ENCODE measurements around the gene PRKG1.

Gene PRKG1

GRCh38 chr10:51503378-51503777 is 429.1 kb downstream of the PRKG1 start:
- Histone ChIP-seq H2AK5ac (ENCODE audit: low read length) (no peak overlapping the region), H3K4me2 (ENCODE audit: low read length) (no peak overlapping the region), H2BK5ac (ENCODE audit: low read depth, low read length, poor library complexity) (no peak overlapping the region), H3K4me1 (ENCODE audit: control insufficient read depth in 1 of 2, insufficient read depth in 2 of 2, low read length in 2 of 2) (no peaks in the 10 kb centered on the region), H2BK12ac (ENCODE audit: low read length) (no peak overlapping the region), H3K9me3 (ENCODE audit: insufficient read depth, low read depth, low read length) (no peaks in the 10 kb centered on the region), H3K18ac (ENCODE audit: low read length) (no peak overlapping the region), H3K27ac (ENCODE audit: low read depth, low read length) (no peak overlapping the region), H4K8ac (ENCODE audit: low read depth, low read length) (no peak overlapping the region), H3K23ac (ENCODE audit: low read length) (no peak overlapping the region), H2BK120ac (ENCODE audit: insufficient read depth, low read length, poor library complexity) (no peak overlapping the region), H4K12ac (ENCODE audit: low read depth, low read length) (no peak overlapping the region), H3K27me3 (ENCODE audit: insufficient read depth, low read length) (no peaks in the 10 kb centered on the region), H3K36me3 (ENCODE audit: control insufficient read depth in 1 of 2, insufficient read depth in 2 of 2, low read length in 2 of 2) (no peaks in the 10 kb centered on the region), H2AFZ (ENCODE audit: insufficient read depth, low read length, poor library complexity) (no peak overlapping the region), H3K4ac (ENCODE audit: low read depth, low read length) (no peak overlapping the region), H3K79me2 (ENCODE audit: control insufficient read depth, insufficient read depth, low read length, poor library complexity) (no peaks in the 10 kb centered on the region), H3K14ac (ENCODE audit: low read length) (no peak overlapping the region), H4K91ac (ENCODE audit: low read depth, low read length) (no peak overlapping the region), H3K4me3 (ENCODE audit: low read depth, low read length) (no peak overlapping the region), H3K9ac (ENCODE audit: low read length) (no peak overlapping the region), H3K79me1 (ENCODE audit: low read length) (no peaks in the 10 kb centered on the region)
- no CpG with 5 or more reads among the region's 1 CpG for WGBS (ENCODE audit: extremely low coverage, insufficient coverage, insufficient read length)
- DNase-seq, result no peak

- Histone ChIP-seq H3K27me3 (ENCODE audit: insufficient read depth, low read length) (no peaks in the 10 kb centered on the region), H4K12ac (ENCODE audit: low read depth, low read length) (no peak overlapping the region), H3K18ac (ENCODE audit: low read length) (no peak overlapping the region), H2BK5ac (ENCODE audit: low read depth, low read length, poor library complexity) (no peak overlapping the region), H3K23ac (ENCODE audit: low read length) (no peak overlapping the region), H3K27ac (ENCODE audit: low read depth, low read length) (no peak overlapping the region), H3K14ac (ENCODE audit: low read length) (no peak overlapping the region), H2AFZ (ENCODE audit: insufficient read depth, low read length, poor library complexity) (no peak overlapping the region), H3K9me3 (ENCODE audit: insufficient read depth, low read depth, low read length) (no peaks in the 10 kb centered on the region), H2AK5ac (ENCODE audit: low read length) (no peak overlapping the region), H4K8ac (ENCODE audit: low read depth, low read length) (no peak overlapping the region), H3K4me1 (ENCODE audit: control insufficient read depth in 1 of 2, insufficient read depth in 2 of 2, low read length in 2 of 2) (no peaks in the 10 kb centered on the region), H2BK120ac (ENCODE audit: insufficient read depth, low read length, poor library complexity) (no peak overlapping the region), H3K9ac (ENCODE audit: low read length) (no peak overlapping the region), H3K4me2 (ENCODE audit: low read length) (no peak overlapping the region), H3K4ac (ENCODE audit: low read depth, low read length) (no peak overlapping the region), H3K4me3 (ENCODE audit: low read depth, low read length) (no peak overlapping the region), H3K79me1 (ENCODE audit: low read length) (no peaks in the 10 kb centered on the region), H3K36me3 (ENCODE audit: control insufficient read depth in 1 of 2, insufficient read depth in 2 of 2, low read length in 2 of 2) (no peaks in the 10 kb centered on the region), H3K79me2 (ENCODE audit: control insufficient read depth, insufficient read depth, low read length, poor library complexity) (no peaks in the 10 kb centered on the region), H4K91ac (ENCODE audit: low read depth, low read length) (no peak overlapping the region), H2BK12ac (ENCODE audit: low read length) (no peak overlapping the region)
- WGBS (ENCODE audit: extremely low coverage, insufficient coverage, insufficient read length), result no CpG with 5 or more reads among the region's 3 CpGs
- DNase-seq, result no peak
Measured at GRCh38 chr10:51507476-51507875, 433.2 kb downstream of the PRKG1 start.

DNA sequence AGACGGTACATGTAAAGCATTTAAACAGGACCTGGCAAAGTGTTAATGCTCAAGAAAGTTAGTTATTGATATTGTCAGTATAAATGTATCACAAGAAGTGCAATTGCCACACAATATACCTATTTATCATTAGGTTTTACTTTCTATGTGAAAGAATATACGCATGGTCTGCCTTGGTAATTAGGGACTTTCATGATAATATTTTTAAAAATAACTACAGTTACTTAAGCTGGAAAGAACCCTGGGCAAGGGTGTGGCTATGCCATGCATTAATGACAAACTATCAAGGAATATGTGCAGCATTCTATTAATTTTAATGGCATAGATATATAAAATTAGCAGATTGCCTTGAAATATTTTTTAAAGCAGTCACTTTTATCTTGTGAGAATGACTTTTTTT is 433.9 kb downstream of the PRKG1 start:
- Histone ChIP-seq H3K79me2 (ENCODE audit: control insufficient read depth, insufficient read depth, low read length, poor library complexity) (no peaks in the 10 kb centered on the region), H3K4me2 (ENCODE audit: low read length) (no peak overlapping the region), H3K14ac (ENCODE audit: low read length) (no peak overlapping the region), H3K23ac (ENCODE audit: low read length) (no peak overlapping the region), H2BK5ac (ENCODE audit: low read depth, low read length, poor library complexity) (no peak overlapping the region), H3K4me3 (ENCODE audit: low read depth, low read length) (no peak overlapping the region), H3K36me3 (ENCODE audit: control insufficient read depth in 1 of 2, insufficient read depth in 2 of 2, low read length in 2 of 2) (no peaks in the 10 kb centered on the region), H3K27me3 (ENCODE audit: insufficient read depth, low read length) (no peaks in the 10 kb centered on the region), H3K9ac (ENCODE audit: low read length) (no peak overlapping the region), H2BK120ac (ENCODE audit: insufficient read depth, low read length, poor library complexity) (no peak overlapping the region), H3K4me1 (ENCODE audit: control insufficient read depth in 1 of 2, insufficient read depth in 2 of 2, low read length in 2 of 2) (no peaks in the 10 kb centered on the region), H2AK5ac (ENCODE audit: low read length) (no peak overlapping the region), H4K12ac (ENCODE audit: low read depth, low read length) (no peak overlapping the region), H2BK12ac (ENCODE audit: low read length) (no peak overlapping the region), H2AFZ (ENCODE audit: insufficient read depth, low read length, poor library complexity) (no peak overlapping the region), H4K8ac (ENCODE audit: low read depth, low read length) (no peak overlapping the region), H3K27ac (ENCODE audit: low read depth, low read length) (no peak overlapping the region), H3K18ac (ENCODE audit: low read length) (no peak overlapping the region), H4K91ac (ENCODE audit: low read depth, low read length) (no peak overlapping the region), H3K79me1 (ENCODE audit: low read length) (no peaks in the 10 kb centered on the region), H3K4ac (ENCODE audit: low read depth, low read length) (no peak overlapping the region), H3K9me3 (ENCODE audit: insufficient read depth, low read depth, low read length) (no peaks in the 10 kb centered on the region)
- no CpG with 5 or more reads among the region's 2 CpGs for WGBS (ENCODE audit: extremely low coverage, insufficient coverage, insufficient read length)
- DNase-seq, result no peak

DNA sequence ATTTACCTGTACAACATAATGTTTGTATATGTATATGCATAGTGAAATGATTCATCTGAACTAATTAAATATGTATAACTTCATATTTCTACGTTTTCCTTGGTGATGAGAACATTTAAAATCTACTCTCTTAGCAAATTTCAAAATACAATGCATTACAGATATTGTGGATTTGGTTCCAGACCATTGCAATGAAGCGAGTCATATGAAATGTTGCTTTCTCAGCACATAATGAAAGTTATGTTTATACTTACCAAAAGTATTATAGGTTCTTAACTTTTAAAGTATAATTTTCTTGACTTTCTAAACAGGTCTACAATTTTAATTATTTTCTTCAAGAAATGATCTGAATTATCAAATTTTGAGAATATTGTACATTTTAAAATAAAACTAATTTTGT is 435.9 kb downstream of the PRKG1 start:
- Histone ChIP-seq H2AFZ (ENCODE audit: insufficient read depth, low read length, poor library complexity) (no peak overlapping the region), H4K91ac (ENCODE audit: low read depth, low read length) (no peak overlapping the region), H3K9me3 (ENCODE audit: insufficient read depth, low read depth, low read length) (no peaks in the 10 kb centered on the region), H3K79me2 (ENCODE audit: control insufficient read depth, insufficient read depth, low read length, poor library complexity) (no peaks in the 10 kb centered on the region), H3K4me2 (ENCODE audit: low read length) (no peak overlapping the region), H2BK120ac (ENCODE audit: insufficient read depth, low read length, poor library complexity) (no peak overlapping the region), H3K23ac (ENCODE audit: low read length) (no peak overlapping the region), H4K8ac (ENCODE audit: low read depth, low read length) (no peak overlapping the region), H3K4me1 (ENCODE audit: control insufficient read depth in 1 of 2, insufficient read depth in 2 of 2, low read length in 2 of 2) (no peaks in the 10 kb centered on the region), H2BK5ac (ENCODE audit: low read depth, low read length, poor library complexity) (no peak overlapping the region), H2AK5ac (ENCODE audit: low read length) (no peak overlapping the region), H3K18ac (ENCODE audit: low read length) (no peak overlapping the region), H3K4ac (ENCODE audit: low read depth, low read length) (no peak overlapping the region), H4K12ac (ENCODE audit: low read depth, low read length) (no peak overlapping the region), H3K27ac (ENCODE audit: low read depth, low read length) (no peak overlapping the region), H3K9ac (ENCODE audit: low read length) (no peak overlapping the region), H3K36me3 (ENCODE audit: control insufficient read depth in 1 of 2, insufficient read depth in 2 of 2, low read length in 2 of 2) (no peaks in the 10 kb centered on the region), H2BK12ac (ENCODE audit: low read length) (no peak overlapping the region), H3K79me1 (ENCODE audit: low read length) (no peaks in the 10 kb centered on the region), H3K27me3 (ENCODE audit: insufficient read depth, low read length) (no peaks in the 10 kb centered on the region), H3K14ac (ENCODE audit: low read length) (no peak overlapping the region), H3K4me3 (ENCODE audit: low read depth, low read length) (no peak overlapping the region)
- WGBS (ENCODE audit: extremely low coverage, insufficient coverage, insufficient read length), result no CpG with 5 or more reads among the region's 2 CpGs
- DNase-seq, result no peak

Data from trophoblast cell (in vitro differentiated cells and primary cell).